ENCODE data around the gene ATG101. TPM values are rescaled to one million over a fixed set of nuclear protein-coding genes. Genes with fewer than 3 reads are reported as not detected.

ATG101 gene
- total RNA-seq, 1 experiment from 2014 or later = 44.6 TPM

DNA sequence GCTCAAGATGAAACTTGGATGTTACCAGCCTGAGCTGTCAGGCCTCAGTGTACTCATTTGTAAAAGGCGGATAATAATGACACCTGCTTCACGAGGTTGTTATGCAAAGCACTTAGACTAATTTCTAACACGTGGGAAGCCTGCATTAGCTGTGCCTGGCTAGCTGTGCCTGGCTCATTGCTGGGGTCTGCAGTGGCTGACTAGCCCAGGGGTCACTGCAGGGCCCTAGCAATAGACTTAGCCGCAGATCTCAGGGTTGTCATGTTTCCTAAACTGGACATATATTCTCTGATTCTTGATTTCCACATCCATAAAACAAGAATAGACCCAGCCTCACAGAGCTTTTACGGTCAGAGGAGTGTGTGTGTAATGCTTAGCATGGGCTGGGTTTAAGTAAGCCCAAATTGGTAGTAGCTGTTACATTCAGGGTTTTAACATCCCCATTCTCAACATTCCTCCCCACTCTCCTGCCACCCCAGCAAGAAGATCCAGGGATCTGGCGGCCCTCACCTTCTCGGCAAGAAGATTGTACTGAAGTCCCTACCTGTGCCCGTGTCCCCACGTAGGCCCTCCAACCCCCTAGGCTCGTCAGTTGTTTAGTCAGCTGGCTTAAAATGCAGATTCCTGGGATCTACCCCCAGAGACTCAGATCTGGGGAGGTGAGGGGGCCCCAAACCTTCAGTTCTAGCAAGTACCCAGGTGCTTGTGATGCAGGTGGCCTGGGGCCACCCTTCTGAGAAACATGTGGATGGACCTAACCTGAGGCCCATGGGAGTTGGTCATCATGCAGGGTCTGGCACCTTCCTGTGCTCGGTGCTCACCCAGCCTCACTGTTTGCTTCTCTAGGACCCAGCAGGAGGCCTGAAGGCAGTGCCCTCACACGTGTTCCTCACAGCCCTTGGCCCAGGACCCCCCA is 9.9 kb upstream of the ATG101 start:
- intact Hi-C loops (cut with micrococcal nuclease; ENCODE audit: unreplicated experiment) = no loop called here
- no peak overlapping the region for H3K4me2 ChIP-seq
- POLR2A ChIA-PET (ENCODE audit: unreplicated experiment) = no interaction called here
- no peaks in the 10 kb centered on the region for H3K79me2 ChIP-seq (ENCODE audit: low read depth)
- H4K20me1 ChIP-seq (ENCODE audit: insufficient read depth) = no peaks in the 10 kb centered on the region
- no peaks in the 10 kb centered on the region for H3K9me2 ChIP-seq (ENCODE audit: insufficient read depth)
- BruUV-seq (replicated peaks) = no TSS peak
- no peaks in the 10 kb centered on the region for H3K27me3 ChIP-seq (ENCODE audit: insufficient read depth, low read depth)
- no peak overlapping the region for H2AFZ ChIP-seq
- H3K27ac ChIP-seq = no peak overlapping the region
- TF ChIP-seq EZH2 (IDR thresholded peaks at IDR 0.05; ENCODE audit: low read depth) = no peak
- TF ChIP-seq, protein P1, sequence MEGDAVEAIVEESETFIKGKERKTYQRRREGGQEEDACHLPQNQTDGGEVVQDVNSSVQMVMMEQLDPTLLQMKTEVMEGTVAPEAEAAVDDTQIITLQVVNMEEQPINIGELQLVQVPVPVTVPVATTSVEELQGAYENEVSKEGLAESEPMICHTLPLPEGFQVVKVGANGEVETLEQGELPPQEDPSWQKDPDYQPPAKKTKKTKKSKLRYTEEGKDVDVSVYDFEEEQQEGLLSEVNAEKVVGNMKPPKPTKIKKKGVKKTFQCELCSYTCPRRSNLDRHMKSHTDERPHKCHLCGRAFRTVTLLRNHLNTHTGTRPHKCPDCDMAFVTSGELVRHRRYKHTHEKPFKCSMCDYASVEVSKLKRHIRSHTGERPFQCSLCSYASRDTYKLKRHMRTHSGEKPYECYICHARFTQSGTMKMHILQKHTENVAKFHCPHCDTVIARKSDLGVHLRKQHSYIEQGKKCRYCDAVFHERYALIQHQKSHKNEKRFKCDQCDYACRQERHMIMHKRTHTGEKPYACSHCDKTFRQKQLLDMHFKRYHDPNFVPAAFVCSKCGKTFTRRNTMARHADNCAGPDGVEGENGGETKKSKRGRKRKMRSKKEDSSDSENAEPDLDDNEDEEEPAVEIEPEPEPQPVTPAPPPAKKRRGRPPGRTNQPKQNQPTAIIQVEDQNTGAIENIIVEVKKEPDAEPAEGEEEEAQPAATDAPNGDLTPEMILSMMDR (conservative IDR thresholded peaks at IDR 0.05) = no peak
- no peaks in the 10 kb centered on the region for H3K9me3 ChIP-seq (ENCODE audit: insufficient read depth, low read depth)
- no peak overlapping the region for H3K4me3 ChIP-seq
- no peaks in the 10 kb centered on the region for H3K4me1 ChIP-seq (replicated peaks; ENCODE audit: insufficient read depth)
- H3F3A ChIP-seq (ENCODE audit: insufficient read depth, low read depth) = no peaks in the 10 kb centered on the region
- H3K36me3 ChIP-seq (ENCODE audit: low read depth) = no peaks in the 10 kb centered on the region
- CTCF ChIA-PET = no interaction called here
- DNase-seq = no peak

DNA sequence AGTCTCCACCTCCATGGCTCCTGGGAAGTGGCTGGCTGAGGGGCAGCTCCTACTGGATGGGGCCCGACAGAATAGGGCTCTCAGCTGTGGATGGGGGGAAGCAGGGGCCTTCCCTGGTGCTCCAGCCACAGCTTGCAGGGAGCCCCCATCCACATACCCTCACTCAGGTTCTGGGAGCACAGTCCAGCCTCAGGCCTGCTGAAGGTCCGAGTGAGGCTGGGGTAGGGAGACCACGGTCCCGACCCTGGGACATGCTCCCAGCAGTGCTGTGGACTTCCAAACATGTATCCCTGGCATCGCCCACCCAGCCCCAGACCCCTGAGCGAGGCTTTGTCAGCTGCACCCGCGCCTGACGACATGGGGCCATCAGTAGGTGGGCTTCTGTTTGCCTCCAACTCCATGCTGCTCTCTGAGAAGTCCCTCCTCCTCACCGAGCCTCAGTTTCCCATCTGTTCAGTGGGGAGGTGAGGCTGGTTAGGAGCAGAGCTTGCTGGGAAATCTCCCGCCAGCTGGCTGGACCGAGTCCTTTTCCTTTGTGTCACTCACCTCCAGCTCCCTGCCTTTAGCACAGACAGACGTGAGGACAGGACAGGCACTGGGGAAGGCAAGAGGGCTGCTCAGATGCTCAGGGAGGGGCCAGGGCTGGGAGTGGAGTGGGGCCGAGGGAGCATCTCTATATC is 9.1 kb upstream of the ATG101 start:
- Histone ChIP-seq H3K27me3 (ENCODE audit: insufficient read depth, low read depth) (no peaks in the 10 kb centered on the region), H3K79me2 (ENCODE audit: low read depth) (no peaks in the 10 kb centered on the region), H3K9me2 (ENCODE audit: insufficient read depth) (no peaks in the 10 kb centered on the region), H3K4me1 (replicated peaks; ENCODE audit: insufficient read depth) (no peaks in the 10 kb centered on the region), H3F3A (ENCODE audit: insufficient read depth, low read depth) (no peaks in the 10 kb centered on the region), H3K27ac (no peak overlapping the region), H3K4me3 (no peak overlapping the region), H2AFZ (no peak overlapping the region), H3K36me3 (ENCODE audit: low read depth) (no peaks in the 10 kb centered on the region), H3K4me2 (no peak overlapping the region), H4K20me1 (ENCODE audit: insufficient read depth) (no peaks in the 10 kb centered on the region), H3K9me3 (ENCODE audit: insufficient read depth, low read depth) (no peaks in the 10 kb centered on the region)
- POLR2A ChIA-PET (ENCODE audit: unreplicated experiment) = interaction anchor here (0.6 kb wide), 1 partner anchor 10 kb away, joined by 6 read pairs; no protein-coding TSS in a partner anchor
- DNase-seq = no peak
- intact Hi-C loops (cut with micrococcal nuclease; ENCODE audit: unreplicated experiment) = no loop called here
- BruUV-seq (replicated peaks) = no TSS peak
- TF ChIP-seq, protein P1 (conservative IDR thresholded peaks at IDR 0.05) = no peak
- no peak for TF ChIP-seq EZH2 (IDR thresholded peaks at IDR 0.05; ENCODE audit: low read depth)
- CTCF ChIA-PET = interaction anchor here (0.7 kb wide), 1 partner anchor 35 kb away, joined by 3 read pairs; no protein-coding TSS in a partner anchor

DNA sequence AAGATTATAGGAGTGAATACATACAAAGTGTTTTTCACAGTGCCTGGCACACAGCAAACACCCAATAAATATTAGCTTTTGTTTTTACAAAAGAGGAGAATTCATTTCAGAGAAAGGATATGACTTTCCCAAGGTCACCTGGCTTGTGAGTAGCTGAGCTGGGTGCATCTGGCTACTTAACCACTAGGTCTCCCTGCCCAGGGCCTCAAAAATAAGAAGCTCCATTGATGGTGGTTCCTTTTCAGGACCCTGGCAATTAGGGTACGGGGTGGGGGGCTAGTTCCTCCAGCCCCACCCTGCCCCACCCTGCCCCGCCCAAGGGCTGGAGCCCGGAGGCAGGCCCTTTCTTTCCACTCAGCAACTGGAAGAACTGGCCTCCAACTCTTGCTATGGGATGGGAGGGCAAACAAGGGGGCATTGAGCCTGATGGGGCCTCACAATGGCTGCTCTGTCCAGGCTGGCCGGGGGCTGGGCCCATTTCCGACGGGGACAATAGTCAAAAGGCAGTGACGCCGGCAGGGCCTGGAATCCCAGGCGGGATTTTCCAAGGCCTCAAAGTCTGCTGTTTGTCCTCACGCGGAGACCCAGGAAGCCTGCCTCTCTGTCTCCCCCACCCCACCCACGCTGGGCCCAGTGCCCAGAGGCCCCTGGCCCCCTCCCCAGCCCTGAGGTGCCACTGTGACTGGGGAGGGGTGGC is 8.2 kb upstream of the ATG101 start:
- ChIA-PET CTCF (interaction anchor here (0.7 kb wide), 1 partner anchor 36 kb away, joined by 3 read pairs; no protein-coding TSS in a partner anchor), POLR2A (ENCODE audit: unreplicated experiment) (no interaction called here)
- H3K4me3 ChIP-seq = no peak overlapping the region
- H3K27me3 ChIP-seq (ENCODE audit: insufficient read depth, low read depth) = peaks cover 2% of the 10 kb centered on the region; the same call in 1 of the 2 replicates
- H3K4me1 ChIP-seq (replicated peaks; ENCODE audit: insufficient read depth) = no peaks in the 10 kb centered on the region
- TF ChIP-seq EZH2 (IDR thresholded peaks at IDR 0.05; ENCODE audit: low read depth) = no peak
- TF ChIP-seq, protein P1 (conservative IDR thresholded peaks at IDR 0.05) = no peak
- no TSS peak for BruUV-seq (replicated peaks)
- no peak overlapping the region for H3K27ac ChIP-seq
- H3F3A ChIP-seq (ENCODE audit: insufficient read depth, low read depth) = no peaks in the 10 kb centered on the region
- no peaks in the 10 kb centered on the region for H3K36me3 ChIP-seq (ENCODE audit: low read depth)
- no peaks in the 10 kb centered on the region for H3K9me3 ChIP-seq (ENCODE audit: insufficient read depth, low read depth)
- intact Hi-C loops (cut with micrococcal nuclease; ENCODE audit: unreplicated experiment) = no loop called here
- no peak overlapping the region for H2AFZ ChIP-seq
- H3K79me2 ChIP-seq (ENCODE audit: low read depth) = no peaks in the 10 kb centered on the region
- H4K20me1 ChIP-seq (ENCODE audit: insufficient read depth) = no peaks in the 10 kb centered on the region
- H3K4me2 ChIP-seq = no peak overlapping the region
- H3K9me2 ChIP-seq (ENCODE audit: insufficient read depth) = no peaks in the 10 kb centered on the region
- DNase-seq = no peak

All from PC-9 (cell line).